ENCODE measurements around the gene EZH1.

EZH1 gene

DNA sequence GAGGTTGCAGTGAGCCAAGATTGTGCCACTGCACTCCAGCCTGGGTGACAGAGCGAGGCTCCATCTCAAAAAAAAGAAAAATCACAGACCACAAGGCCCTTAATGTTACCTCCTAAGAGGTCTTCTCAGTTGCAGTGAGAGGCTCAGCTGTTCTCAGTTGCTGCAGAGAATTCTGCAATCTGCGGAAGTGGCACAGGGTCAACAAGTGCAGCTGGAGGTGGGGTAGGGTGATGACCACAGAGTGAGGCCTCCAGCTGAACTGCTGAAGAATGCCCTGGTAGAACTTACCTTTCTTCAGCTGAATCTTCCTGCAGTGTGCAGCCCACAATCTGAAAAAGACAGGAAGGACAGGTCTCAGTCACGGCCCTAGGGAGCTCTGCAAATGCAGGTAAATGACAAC is 36.3 kb downstream of the EZH1 start:
- peak in 1 of 5 donors; percentile 23 for DNase-seq

GRCh38 chr17:42706732-42707131 is 38.1 kb downstream of the EZH1 start:
- peak in 4 of 5 donors; percentile 19 to 87 (median 45) for DNase-seq

- peak in 1 of 5 donors; percentile 89 for DNase-seq
Observed at GRCh38 chr17:42704837-42705494, 39.9 kb downstream of the EZH1 start.

DNA sequence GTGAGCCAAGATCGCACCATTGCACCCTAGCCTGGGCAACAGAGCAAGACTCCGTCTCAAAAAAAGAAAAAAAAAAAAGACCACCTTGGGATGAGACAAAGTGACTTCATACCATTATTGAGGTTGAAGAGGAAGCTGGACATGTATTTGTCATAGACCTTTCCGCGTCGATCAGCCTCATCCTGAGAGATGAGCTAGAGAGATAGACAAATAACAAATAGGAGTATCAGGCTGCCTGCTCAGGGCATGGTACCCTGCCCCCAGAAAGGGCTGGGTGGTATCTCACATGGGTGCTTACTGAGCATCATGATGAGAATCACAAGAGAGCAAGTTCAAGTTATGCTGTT is 40.4 kb downstream of the EZH1 start:
- DNase-seq, result no peak

DNA sequence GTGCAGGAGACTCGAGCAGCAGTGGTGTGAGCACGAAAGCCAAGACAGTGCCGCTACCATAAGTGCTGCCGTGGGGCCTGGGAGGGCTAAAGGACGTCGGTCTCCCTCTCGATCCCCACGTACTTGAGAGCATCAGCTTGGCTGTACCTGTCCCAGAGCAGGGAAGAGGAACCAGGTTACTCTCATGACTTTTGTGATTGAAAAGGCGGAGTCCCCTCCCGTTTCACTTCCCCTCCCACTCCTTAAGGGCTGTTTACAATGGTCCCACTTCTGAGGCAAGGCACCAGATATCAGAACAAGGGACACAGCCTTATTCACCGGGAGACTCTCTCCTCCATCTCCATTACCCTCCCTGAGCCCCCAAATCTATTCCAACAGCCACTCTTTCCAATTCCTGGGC is 42.4 kb downstream of the EZH1 start:
- no peak for DNase-seq

GRCh38 chr17:42700586-42701289 is 44.1 kb downstream of the EZH1 start:
- DNase-seq, result no peak

GRCh38 chr17:42699415-42699740 is 45.5 kb downstream of the EZH1 start:
- no peak for DNase-seq

DNA sequence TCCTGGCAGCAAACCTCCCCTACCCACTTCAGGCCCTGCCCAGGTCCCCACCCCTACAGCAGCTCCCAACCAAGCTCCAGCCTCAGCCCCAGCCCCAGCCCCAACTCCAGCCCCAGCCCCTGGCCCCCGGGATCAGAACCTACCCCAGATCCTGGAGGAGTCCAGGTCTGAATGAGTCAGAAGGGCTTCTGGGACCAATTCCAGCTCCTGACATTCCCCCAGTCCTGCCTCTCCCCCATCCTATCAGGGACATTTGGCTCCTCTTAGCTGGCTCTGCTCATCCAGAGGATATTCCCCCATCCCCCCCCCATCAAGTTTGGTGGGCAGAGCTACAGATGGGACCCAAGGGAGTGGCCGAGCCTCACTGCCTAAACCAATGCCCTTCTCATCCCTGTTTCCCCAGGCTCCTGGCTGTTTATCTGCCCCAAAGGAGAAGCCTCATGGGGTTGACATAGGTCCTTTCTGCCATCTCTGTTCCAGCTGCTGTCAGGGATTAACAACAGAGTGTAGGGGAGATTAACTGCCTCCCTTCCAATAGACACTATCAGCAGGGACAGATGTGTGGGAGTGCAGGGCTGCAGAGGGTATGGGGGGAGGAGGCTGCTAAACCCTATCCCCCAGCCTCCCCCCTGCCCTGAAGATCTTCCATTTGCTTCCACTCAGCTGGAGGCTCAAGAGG is 46.0 kb downstream of the EZH1 start:
- DNase-seq, result no peak

DNA sequence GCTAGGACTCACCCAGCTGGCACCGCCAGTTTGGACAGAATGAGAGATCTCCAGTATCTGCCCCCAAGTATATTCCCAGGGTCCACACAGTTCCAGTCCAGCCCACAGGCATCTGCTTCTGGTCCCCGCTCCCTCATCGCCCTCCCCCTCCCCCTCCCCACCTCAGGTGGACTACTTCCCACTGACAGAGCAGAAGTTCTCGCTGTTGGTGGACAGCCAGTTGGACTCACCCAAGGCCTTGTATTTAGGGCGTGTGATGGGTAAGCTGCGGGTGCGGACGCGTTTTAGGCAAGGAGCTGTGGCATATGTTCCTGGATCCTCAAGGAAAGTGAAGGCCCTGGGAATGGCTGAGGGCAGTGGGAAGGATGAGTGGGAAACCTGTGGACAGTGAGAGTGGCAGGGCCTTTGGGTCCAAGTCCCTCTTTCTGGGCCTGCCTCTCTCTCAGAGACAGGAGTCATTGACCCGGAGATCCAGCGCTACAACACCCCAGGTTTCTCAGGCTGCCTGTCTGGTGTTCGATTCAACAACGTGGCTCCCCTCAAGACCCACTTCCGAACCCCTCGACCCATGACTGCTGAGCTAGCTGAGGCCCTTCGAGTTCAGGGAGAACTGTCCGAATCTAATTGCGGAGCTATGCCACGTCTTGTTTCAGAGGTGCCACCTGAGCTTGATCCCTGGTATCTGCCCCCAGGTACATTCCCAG is 47.6 kb downstream of the EZH1 start:
- no peak for DNase-seq

GRCh38 chr17:42695500-42695899 is 49.3 kb downstream of the EZH1 start:
- DNase-seq, result no peak

DNA sequence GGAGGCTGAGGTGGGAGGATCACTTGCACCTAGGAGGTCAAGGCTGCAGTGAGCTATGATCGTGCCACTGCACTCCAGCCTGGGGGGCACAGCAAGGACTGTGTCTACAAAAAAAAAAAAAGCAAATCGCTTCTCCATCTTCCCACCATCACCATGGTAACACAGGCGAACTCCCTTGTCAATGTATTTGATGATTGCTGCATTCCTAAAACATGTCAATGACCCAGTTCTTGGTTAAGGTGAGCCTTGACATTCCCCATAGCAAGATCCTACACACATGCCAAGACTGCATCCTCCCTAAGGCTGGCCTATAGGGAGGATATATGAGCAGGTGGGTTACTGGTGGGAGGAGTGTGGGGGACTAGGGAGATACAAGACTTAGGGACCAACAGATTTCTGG is 50.3 kb downstream of the EZH1 start:
- no peak for DNase-seq

- DNase-seq, result no peak
Observed at GRCh38 chr17:42692489-42692888, 52.4 kb downstream of the EZH1 start.

- no peak for DNase-seq
Observed at GRCh38 chr17:42691021-42691545, 53.8 kb downstream of the EZH1 start.

- DNase-seq, result no peak
Observed at GRCh38 chr17:42690596-42690995, 54.2 kb downstream of the EZH1 start.

GRCh38 chr17:42687707-42688320 is 57.0 kb downstream of the EZH1 start:
- no peak for DNase-seq

DNA sequence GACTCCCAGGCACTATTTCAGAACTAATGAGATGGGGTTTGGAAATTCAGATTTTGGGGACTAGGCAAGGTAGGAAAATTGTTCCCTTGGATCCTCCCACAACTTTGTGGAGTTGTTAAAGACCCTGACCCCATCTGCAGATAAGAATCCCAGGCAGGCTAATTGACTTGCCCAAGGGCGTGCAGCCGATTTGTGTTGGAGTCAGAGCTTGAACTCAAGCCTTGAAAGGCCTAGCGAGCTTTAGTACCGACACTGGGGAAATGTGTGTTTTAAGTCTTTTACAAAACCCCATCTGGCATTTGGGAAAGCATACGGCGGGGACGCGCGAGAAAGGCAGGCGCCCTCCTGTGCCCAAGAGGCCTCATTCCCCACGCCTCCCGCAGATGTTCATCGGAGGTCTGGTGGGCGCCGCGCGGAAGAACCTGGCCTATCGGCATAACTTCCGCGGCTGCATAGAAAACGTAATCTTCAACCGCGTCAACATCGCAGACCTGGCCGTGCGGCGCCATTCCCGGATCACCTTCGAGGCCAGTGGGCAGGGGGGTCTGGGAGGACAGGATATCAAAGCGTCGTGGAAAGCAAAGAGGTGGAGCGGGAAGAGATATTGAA is 58.2 kb downstream of the EZH1 start:
- no peak for DNase-seq

DNA sequence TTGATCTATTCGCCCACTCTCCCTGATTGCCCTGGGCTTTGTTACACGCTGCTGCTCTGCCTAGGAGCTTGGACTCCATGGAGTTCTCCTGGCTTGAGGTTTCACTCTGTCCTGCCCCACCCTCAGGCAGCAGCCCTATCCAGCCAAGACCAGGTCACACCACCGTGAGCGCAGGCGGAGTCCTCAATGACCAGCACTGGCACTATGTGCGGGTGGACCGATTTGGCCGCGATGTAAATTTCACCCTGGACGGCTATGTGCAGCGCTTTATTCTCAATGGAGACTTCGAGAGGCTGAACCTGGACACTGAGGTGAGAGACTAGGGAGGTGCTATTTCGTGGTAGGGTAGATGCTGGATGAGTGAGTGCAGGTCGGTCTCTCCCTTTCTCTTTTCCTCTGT is 59.0 kb downstream of the EZH1 start:
- no peak for DNase-seq

GRCh38 chr17:42684929-42685556 is 59.8 kb downstream of the EZH1 start:
- DNase-seq, result no peak

- no peak for DNase-seq
Observed at GRCh38 chr17:42683407-42684034, 61.3 kb downstream of the EZH1 start.

GRCh38 chr17:42682722-42683403 is 62.0 kb downstream of the EZH1 start:
- peak in 1 of 5 donors; percentile 40 for DNase-seq

All from T-helper 1 cell (primary cell).